ENCODE measurements around the gene C13orf46.

GRCh38 chr13:113951246-113951999 is 22.5 kb downstream of the C13orf46 start:
- TF ChIP-seq POLR2AphosphoS5 (IDR thresholded peaks at IDR 0.05; ENCODE audit: low read depth, low read length): no peak
- no peak for TF ChIP-seq POLR2A (IDR thresholded peaks at IDR 0.05; ENCODE audit: low read depth, low read length)
- TF ChIP-seq TAF1 (IDR thresholded peaks at IDR 0.05; ENCODE audit: borderline replicate concordance, low read depth, low read length): no peak

Data from GM12892 (cell line).